K562 (cell line): ENCODE results near the gene KCNK4. TPM values are rescaled to one million over a fixed set of nuclear protein-coding genes. Genes with fewer than 3 reads are reported as not detected.

ENCODE experiments used
- ATAC-seq: fragments of 200-7000 bp; cut with Tn5 transposase; 3 replicates; pipeline ENCODE4 v1.9.1; 2020; ENCODE audit warnings: moderate library complexity
- BruUV-seq: library from RNA; stranded (reverse); fragments of 400-500 nt; replicated peaks from 2 replicates; lab custom pipeline; 2021; lab: Mats Ljungman, UMichigan
- CTCF ChIA-PET: fragments of 300-600 bp; formaldehyde crosslinking; extraction: SDS; loops from one replicate; lab custom pipeline; 2021; ENCODE audit warnings: low intra/inter-chr PET ratio; lab: Yijun Ruan, JAX
- POLR2A ChIA-PET: fragments of 300-600, 350-650 bp; sonication (Branson Sonifier 250); formaldehyde crosslinking; extraction: SDS; loops from one replicate; lab custom pipeline; 2021; ENCODE audit warnings: antibody characterized with exemption, inconsistent platforms; lab: Yijun Ruan, JAX
- DNase-seq, 4 experiments: peaks; one replicate each; pipeline versions ENCODE4 v3.0.0 to v3.0.0-alpha.2; 2011 to 2018; ENCODE audit warnings: low spot score in 3 of 4, mixed read lengths in 3 of 4; ENCODE audit errors: extremely low read depth in 1 of 4
- FAIRE-seq: peaks from 2 replicates; lab custom pipeline; 2011; peaks lifted over from hg19 to GRCh38; lab: Jason Lieb, UNC
- H2AFZ ChIP-seq: 2 replicates; pipeline ENCODE4 v1.6.0; 2011; ENCODE audit warnings: low read depth, low read length, control low read depth, inconsistent platforms
- H3K27ac ChIP-seq: fragments of 200-600 bp; 3 replicates; pipeline ENCODE4 v1.8.0; 2011; ENCODE audit warnings: low read depth, mild to moderate bottlenecking, control low read depth, inconsistent platforms, low read length, moderate library complexity, mixed read lengths; ENCODE audit errors: extremely low read depth
- H3K27me3 ChIP-seq, 2 experiments: fragments of 300-600 bp in 1 of 2; 2 replicates in 1 of 2; 3 replicates in 1 of 2; pipeline versions ENCODE4 v1.6.0 to v1.8.0; 2011; ENCODE audit warnings: inconsistent platforms in 2 of 2, low read length in 2 of 2, mild to moderate bottlenecking in 1 of 2, mixed read lengths in 1 of 2, moderate library complexity in 1 of 2; ENCODE audit not compliant: control insufficient read depth in 2 of 2, insufficient read depth in 2 of 2
- H3K36me3 ChIP-seq: fragments of 300-600 bp; 3 replicates; pipeline ENCODE4 v1.8.0; 2011; ENCODE audit warnings: mild to moderate bottlenecking, low read length, inconsistent platforms; ENCODE audit not compliant: control insufficient read depth, insufficient read depth
- H3K4me1 ChIP-seq, 2 experiments: fragments of 200-600 bp in 1 of 2; replicated peaks in 1 of 2; 2 replicates in 1 of 2; 3 replicates in 1 of 2; pipeline versions ENCODE4 v1.5.1 to v1.8.0; 2011; ENCODE audit warnings: inconsistent platforms in 2 of 2, low read length in 2 of 2, mild to moderate bottlenecking in 1 of 2, mixed read lengths in 1 of 2, moderate library complexity in 1 of 2; ENCODE audit not compliant: control insufficient read depth in 2 of 2, insufficient read depth in 2 of 2
- H3K4me2 ChIP-seq: 2 replicates; pipeline ENCODE4 v1.6.1; 2011; ENCODE audit warnings: low read length, control low read depth, inconsistent platforms, mixed read lengths; ENCODE audit not compliant: insufficient read depth
- H3K4me3 ChIP-seq: fragments of 200-600 bp; sonication (generic), shearing (Covaris generic); 2 replicates; pipeline ENCODE4 v1.5.1; 2016; ENCODE audit warnings: control low read depth, inconsistent platforms
- H3K79me2 ChIP-seq: fragments of 200-600 bp; 3 replicates; pipeline ENCODE4 v1.8.0; 2011; ENCODE audit warnings: low read length, inconsistent platforms; ENCODE audit not compliant: control insufficient read depth, insufficient read depth
- H3K9ac ChIP-seq, 2 experiments: 2 replicates each; pipeline versions ENCODE4 v1.6.0 to v1.6.1; 2011; ENCODE audit warnings: low read depth in 2 of 2, low read length in 2 of 2, control low read depth in 1 of 2, inconsistent platforms in 1 of 2, mild to moderate bottlenecking in 1 of 2, mixed read lengths in 1 of 2; ENCODE audit not compliant: insufficient read depth in 1 of 2
- H3K9me1 ChIP-seq: one replicate; pipeline ENCODE4 v1.6.0; 2011; ENCODE audit warnings: inconsistent platforms, mild to moderate bottlenecking, low read length, moderate library complexity; ENCODE audit not compliant: control insufficient read depth, insufficient read depth
- H3K9me3 ChIP-seq: replicated peaks from 2 replicates; pipeline ENCODE4 v1.5.1; 2011; ENCODE audit warnings: low read depth, low read length, inconsistent platforms; ENCODE audit not compliant: control insufficient read depth, insufficient read depth
- H4K20me1 ChIP-seq: replicated peaks from 2 replicates; pipeline ENCODE4 v1.6.1; 2011; ENCODE audit warnings: low read length, inconsistent platforms, mixed read lengths; ENCODE audit not compliant: control insufficient read depth, insufficient read depth
- MCM2 ChIP-seq: fragments of 450-650 bp; IDR thresholded peaks from 2 replicates; pipeline ENCODE4 v1.6.1; 2017; ENCODE audit warnings: low read depth, mild to moderate bottlenecking
- NFXL1 ChIP-seq: fragments of 450-650 bp; formaldehyde crosslinking; IDR thresholded peaks from 2 replicates; pipeline ENCODE4 v1.4.0; 2021; ENCODE audit warnings: mild to moderate bottlenecking
- PML ChIP-seq: IDR thresholded peaks from 2 replicates; pipeline ENCODE4 v1.6.1; 2012; ENCODE audit warnings: low read length, inconsistent platforms
- PYGO2 ChIP-seq: fragments of 450-650 bp; IDR thresholded peaks from 2 replicates; pipeline ENCODE4 v1.6.1; 2016; ENCODE audit warnings: mild to moderate bottlenecking, missing genetic modification characterization, moderate library complexity, missing compliant biosample characterization
- RBM15 ChIP-seq: fragments of 200-400 bp; formaldehyde crosslinking; IDR thresholded peaks from 2 replicates; pipeline ENCODE4 v1.6.1; 2018; ENCODE audit warnings: mild to moderate bottlenecking, low read length, moderate library complexity; ENCODE audit not compliant: insufficient read depth
- RREB1 ChIP-seq: fragments of 250-450 bp; sonication (Bioruptor Pico); IDR thresholded peaks from 2 replicates; pipeline ENCODE4 v1.4.0; 2020
- SMAD3 ChIP-seq: fragments of 450-650 bp; formaldehyde crosslinking; conservative IDR thresholded peaks from 2 replicates; pipeline ENCODE4 v1.4.0; 2020; ENCODE audit warnings: mild to moderate bottlenecking
- SRSF3 ChIP-seq: fragments of 200-400 bp; formaldehyde crosslinking; IDR thresholded peaks from 2 replicates; pipeline ENCODE4 v1.6.1; 2016; ENCODE audit warnings: mild to moderate bottlenecking, low read length, moderate library complexity; ENCODE audit not compliant: insufficient read depth
- SRSF9 ChIP-seq: fragments of 200-400 bp; formaldehyde crosslinking; IDR thresholded peaks from 2 replicates; pipeline ENCODE4 v1.6.1; 2017; ENCODE audit warnings: low read depth, low read length, borderline replicate concordance
- TAF1 ChIP-seq: IDR thresholded peaks from 2 replicates; pipeline ENCODE4 v1.6.1; 2011; ENCODE audit warnings: mild to moderate bottlenecking, low read length, moderate library complexity; ENCODE audit not compliant: insufficient read depth, control insufficient read depth, severe bottlenecking; ENCODE audit errors: extremely low read depth
- ZBTB7A ChIP-seq: IDR thresholded peaks from 2 replicates; pipeline ENCODE4 v1.6.1; 2011; ENCODE audit warnings: low read depth, mild to moderate bottlenecking, low read length, moderate library complexity, borderline replicate concordance; ENCODE audit not compliant: control insufficient read depth
- ZBTB8A ChIP-seq: fragments of 450-650 bp; IDR thresholded peaks from 2 replicates; pipeline ENCODE4 v1.6.1; 2018; ENCODE audit warnings: mild to moderate bottlenecking, moderate library complexity; ENCODE audit not compliant: partially characterized antibody
- ZNF589 ChIP-seq: fragments of 200-800 bp; sonication (Bioruptor generic); IDR thresholded peaks from 2 replicates; pipeline ENCODE4 v1.6.1; 2016; ENCODE audit warnings: low read depth, missing genetic modification characterization, missing compliant biosample characterization
- WGBS: fragments of 100-300 bp; shearing (Covaris generic); methylation state at CpG from one replicate; pipeline ENCODE4 v1.1.6; 2016; ENCODE audit warnings: low coverage, mixed read lengths; ENCODE audit not compliant: insufficient coverage; ENCODE audit errors: missing lambda C conversion rate; 5-methylcytosine and 5-hydroxymethylcytosine counted together
- in situ Hi-C: fragments of 300-500 bp; cut with MboI; formaldehyde crosslinking; loops from 4 replicates; pipeline ENCODE4 v1.15.0; 2018; ENCODE audit warnings: inconsistent platforms, mixed read lengths
- intact Hi-C: fragments of 100-400 bp; cut with micrococcal nuclease; formaldehyde crosslinking; loops from 2 replicates; pipeline ENCODE4 v1.14.2; 2022
- polyA plus RNA-seq, 8 experiments: library from polyadenylated mRNA; depleted of rRNA in 4 of 8; stranded (reverse) in 5 of 8; unstranded in 3 of 8; fragments of >200 nt; fragmentation: Nextera tagmentation in 2 of 8; fragmentation: Illumina TruSeq in 1 of 8; extraction: Ambion mirVana in 2 of 8; extraction: Trizol in 1 of 8; gene quantifications; 2 replicates each; pipeline versions ENCODE4 v1.2.1 to v1.2.3, GENCODE V29; 2011 to 2014; ENCODE audit warnings: inconsistent platforms in 1 of 8, missing spikeins in 1 of 8
- total RNA-seq, 7 experiments: library from RNA; depleted of rRNA in 6 of 7; stranded (reverse); fragments of >200 nt in 6 of 7; fragmentation: Illumina TruSeq in 2 of 7; extraction: Trizol in 2 of 7; gene quantifications; 2 replicates each; pipeline versions ENCODE4 v1.2.1 to v1.2.3, GENCODE V29; 2011 to 2021; ENCODE audit warnings: low replicate concordance in 1 of 7

The KCNK4 gene
- total and polyA plus RNA-seq, 9 of the 15 experiments (the other 6 are each of a cell fraction or from before 2014, with no cell fraction given), result not detected

GRCh38 chr11:64278576-64279190, 12.4 kb upstream of the KCNK4 start:
- BruUV-seq, result no TSS peak
- WGBS, result 82% methylated on average over 8 of the region's 8 CpGs

More at GRCh38 chr11:64278576-64279190, 12.4 kb upstream of the KCNK4 start:
- Histone ChIP-seq H4K20me1 (no peaks in the 10 kb centered on the region), H3K9me1 (no peaks in the 10 kb centered on the region), H2AFZ (no peak overlapping the region), H3K4me3 (no peak overlapping the region), H3K9ac (peak overlapping the region in 1 of 2 experiments; percentile 84; a peak in 2 of 4 replicates), H3K79me2 (peaks cover 14% of the 10 kb centered on the region), H3K4me1 (peaks cover 2 to 25% of the 10 kb centered on the region in 2 experiments; a peak in 4 of 5 replicates), H3K36me3 (peaks cover 27% of the 10 kb centered on the region; the same call in 1 of the 3 replicates), H3K9me3 (no peaks in the 10 kb centered on the region), H3K4me2 (no peak overlapping the region), H3K27ac (no peak overlapping the region), H3K27me3 (no peaks in the 10 kb centered on the region)
- DNase-seq (no peak), FAIRE-seq (no peak), ATAC-seq (peak; percentile 65)
- intact Hi-C loops (no loop called here), in situ Hi-C loops (no loop called here)
- CTCF ChIA-PET, result no interaction called here
- POLR2A ChIA-PET, result no interaction called here
- TF ChIP-seq ZBTB7A, result no peak
- no peak for TF ChIP-seq TAF1
- TF ChIP-seq RREB1 (CRISPR knock-in tag), result no peak
- no peak for TF ChIP-seq PYGO2 (tag)
- no peak for TF ChIP-seq NFXL1 (CRISPR knock-in tag)
- TF ChIP-seq PML, result no peak
- TF ChIP-seq ZBTB8A, result no peak
- no peak for TF ChIP-seq SRSF3
- no peak for TF ChIP-seq RBM15
- TF ChIP-seq MCM2, result no peak
- no peak for TF ChIP-seq SRSF9
- no peak for TF ChIP-seq SMAD3 (CRISPR knock-in tag)
- TF ChIP-seq ZNF589, result no peak
